Bronchial smooth muscle cell (primary cell): ENCODE measurements around the gene LRRC58. TPM values are rescaled to one million over a fixed set of nuclear protein-coding genes. Genes with fewer than 3 reads are reported as not detected.

Source experiments
- total RNA-seq: library from RNA; depleted of rRNA; stranded (reverse); fragments of >200 nt; gene quantifications from 2 replicates; pipeline ENCODE4 v1.2.1, GENCODE V29; 2014

The LRRC58 gene
- total RNA-seq = 11.4 and 16.5 TPM in 2 replicates

GRCh38 chr3:120348991-120349854 is at the start of gene LRRC58:
LRRC58 (minus strand) TSS chr3:120349354; CDS start chr3:120349243, 111 bp downstream.

GRCh38 chr3:120284747-120285507 is 64.2 kb downstream of the LRRC58 start, which contains the start of gene GPR156:
GPR156 (minus strand) TSS chr3:120285222; CDS start chr3:120244098, 41,124 bp downstream.

Other genes with a start within 250 kb of the LRRC58 start
- gene GPR156, start 64.1 kb downstream of the LRRC58 start, total RNA-seq = 0.09 and 0.32 TPM in 2 replicates
- 526 and 654 TPM in 2 replicates for gene FSTL1, start 101.6 kb upstream of the LRRC58 start, total RNA-seq
- gene NDUFB4, start 247.0 kb upstream of the LRRC58 start, total RNA-seq = 32.9 and 36.3 TPM in 2 replicates